Omental fat pad (tissue), 4 donors: ENCODE measurements around the gene NRAS. TPM values are rescaled to one million over a fixed set of nuclear protein-coding genes. Genes with fewer than 3 reads are reported as not detected.

Experiments
- ATAC-seq: fragments of 150-250 bp; one replicate; pipeline ENCODE4 v1.9.1; 2016; ENCODE audit warnings: mild to moderate bottlenecking, moderate library complexity; ENCODE audit not compliant: low FRiP score
- DNase-seq: peaks from one replicate; pipeline ENCODE4 v3.0.0-alpha.2; 2019; ENCODE audit warnings: low spot score
- total RNA-seq, 4 donors: library from RNA; depleted of rRNA; stranded (reverse); fragments of >200 nt; gene quantifications; one replicate each; pipeline ENCODE4 v1.1.0, GENCODE V29; 2016
- TF ChIP-seq, protein P1 (sequence below), 3 donors: fragments of 450-650 bp; IDR thresholded peaks; one replicate each; pipeline ENCODE4 v1.5.1; 2016 to 2017; ENCODE audit warnings: antibody characterized with exemption in 3 of 3, mild to moderate bottlenecking in 3 of 3, moderate library complexity in 2 of 3

Gene NRAS
- total RNA-seq, 4 donors from 2014 or later, result 24.1 to 46.2 (median 31.9) TPM

DNA sequence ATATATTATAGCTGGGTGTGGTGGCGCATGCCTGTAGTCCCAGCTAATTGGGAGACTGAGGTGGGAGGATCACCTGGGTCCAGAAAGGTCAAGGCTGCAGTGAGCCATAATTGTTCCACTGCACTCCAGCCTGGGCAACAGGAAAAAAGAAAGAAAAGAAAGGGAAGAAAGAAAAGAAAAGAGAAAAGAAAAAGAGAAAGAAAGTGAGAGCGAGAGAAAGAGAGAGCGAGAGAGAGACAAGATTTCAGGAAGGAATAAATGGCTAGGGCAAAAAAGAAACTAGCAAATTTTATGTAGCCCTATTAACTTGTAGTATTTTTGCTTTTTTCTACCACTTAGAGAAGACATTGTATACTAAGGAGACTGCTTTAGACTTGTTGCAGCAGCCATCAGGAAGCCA lies 6.2 kb downstream of the NRAS start:
- DNase-seq (no peak), ATAC-seq (no peak)
- TF ChIP-seq, protein P1, sequence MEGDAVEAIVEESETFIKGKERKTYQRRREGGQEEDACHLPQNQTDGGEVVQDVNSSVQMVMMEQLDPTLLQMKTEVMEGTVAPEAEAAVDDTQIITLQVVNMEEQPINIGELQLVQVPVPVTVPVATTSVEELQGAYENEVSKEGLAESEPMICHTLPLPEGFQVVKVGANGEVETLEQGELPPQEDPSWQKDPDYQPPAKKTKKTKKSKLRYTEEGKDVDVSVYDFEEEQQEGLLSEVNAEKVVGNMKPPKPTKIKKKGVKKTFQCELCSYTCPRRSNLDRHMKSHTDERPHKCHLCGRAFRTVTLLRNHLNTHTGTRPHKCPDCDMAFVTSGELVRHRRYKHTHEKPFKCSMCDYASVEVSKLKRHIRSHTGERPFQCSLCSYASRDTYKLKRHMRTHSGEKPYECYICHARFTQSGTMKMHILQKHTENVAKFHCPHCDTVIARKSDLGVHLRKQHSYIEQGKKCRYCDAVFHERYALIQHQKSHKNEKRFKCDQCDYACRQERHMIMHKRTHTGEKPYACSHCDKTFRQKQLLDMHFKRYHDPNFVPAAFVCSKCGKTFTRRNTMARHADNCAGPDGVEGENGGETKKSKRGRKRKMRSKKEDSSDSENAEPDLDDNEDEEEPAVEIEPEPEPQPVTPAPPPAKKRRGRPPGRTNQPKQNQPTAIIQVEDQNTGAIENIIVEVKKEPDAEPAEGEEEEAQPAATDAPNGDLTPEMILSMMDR (IDR thresholded peaks at IDR 0.05), result no peak

DNA sequence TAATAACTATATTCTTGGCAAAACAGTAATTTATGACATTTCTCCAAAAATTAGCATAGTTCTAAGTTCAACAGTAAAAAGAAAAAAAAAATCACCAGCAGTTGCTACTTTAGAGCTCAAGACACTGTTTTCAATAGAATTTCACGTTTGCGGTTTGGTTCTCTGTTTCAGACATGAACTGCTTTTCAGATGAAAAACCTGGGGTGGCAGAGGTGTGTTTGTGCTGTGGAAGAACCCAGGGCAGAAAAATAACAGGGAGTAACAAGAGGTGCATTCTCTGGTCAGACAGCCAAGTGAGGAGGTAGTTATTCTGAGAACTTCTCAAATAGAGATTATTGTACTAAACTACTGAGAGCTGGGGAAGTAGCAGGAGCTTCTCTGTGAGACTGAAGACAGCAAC lies 9.0 kb downstream of the NRAS start:
- ATAC-seq (no peak), DNase-seq (no peak)
- TF ChIP-seq, protein P1 (IDR thresholded peaks at IDR 0.05), result no peak

DNA sequence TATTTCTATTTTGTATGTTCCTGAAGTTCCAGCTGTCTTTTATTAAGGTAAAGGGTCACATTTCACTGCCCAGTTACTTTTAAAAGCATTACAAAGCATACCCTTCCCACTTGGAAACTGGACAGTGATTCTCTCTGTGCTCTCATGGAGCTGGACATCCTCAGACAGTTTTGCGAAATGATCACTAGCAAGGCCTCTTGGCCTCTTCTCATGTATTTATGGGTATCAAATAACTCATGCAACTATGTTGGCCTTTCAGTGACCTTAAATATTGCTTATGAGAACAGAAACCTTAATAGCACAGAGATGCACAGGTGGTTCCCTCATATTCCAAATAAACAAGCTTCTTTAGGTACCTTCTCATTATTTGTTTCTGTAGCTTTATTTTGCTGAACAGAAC lies 13.3 kb downstream of the NRAS start:
- TF ChIP-seq, protein P1 (IDR thresholded peaks at IDR 0.05), result no peak
- DNase-seq, result no peak
- ATAC-seq, result no peak

DNA sequence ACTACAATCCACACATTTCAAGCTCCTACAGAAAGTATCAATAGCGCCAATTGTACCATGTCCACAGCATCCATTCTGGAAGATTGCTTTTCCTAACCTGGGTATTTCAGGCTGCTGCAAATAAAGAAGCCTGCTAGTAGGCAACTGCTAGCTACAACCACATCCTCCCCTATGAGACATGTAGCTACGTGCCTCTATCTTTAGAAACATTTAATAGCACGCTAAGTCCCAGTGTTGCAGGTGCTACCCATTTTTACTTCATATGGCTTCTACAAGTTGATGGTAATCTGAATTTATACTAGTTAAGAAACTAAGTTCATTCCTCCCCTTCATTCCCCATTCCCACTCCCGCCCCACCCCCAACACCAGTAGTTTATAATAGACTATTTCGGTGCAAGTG lies 13.8 kb downstream of the NRAS start:
- TF ChIP-seq, protein P1 (IDR thresholded peaks at IDR 0.05), result no peak
- ATAC-seq, result no peak
- DNase-seq, result no peak

DNA sequence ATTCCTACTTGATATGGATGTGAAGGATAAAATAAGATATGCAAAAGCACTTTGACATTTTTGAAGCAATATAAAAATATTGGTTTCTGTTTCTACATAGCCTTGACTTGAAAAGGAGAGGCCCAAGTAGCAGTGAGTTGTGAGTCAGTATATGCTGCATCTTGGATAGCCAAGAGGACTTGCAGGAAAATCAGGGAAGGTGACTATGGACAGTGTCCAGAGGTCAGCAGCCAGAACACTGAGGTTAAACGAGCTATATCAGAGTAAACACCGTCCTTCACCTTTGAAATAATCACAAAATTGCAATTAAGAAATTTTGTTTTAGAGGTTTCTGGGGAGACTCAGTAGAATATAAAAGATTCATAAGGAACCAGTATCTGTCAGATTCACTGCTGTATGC lies 14.6 kb downstream of the NRAS start:
- DNase-seq, result no peak
- ATAC-seq, result no peak

DNA sequence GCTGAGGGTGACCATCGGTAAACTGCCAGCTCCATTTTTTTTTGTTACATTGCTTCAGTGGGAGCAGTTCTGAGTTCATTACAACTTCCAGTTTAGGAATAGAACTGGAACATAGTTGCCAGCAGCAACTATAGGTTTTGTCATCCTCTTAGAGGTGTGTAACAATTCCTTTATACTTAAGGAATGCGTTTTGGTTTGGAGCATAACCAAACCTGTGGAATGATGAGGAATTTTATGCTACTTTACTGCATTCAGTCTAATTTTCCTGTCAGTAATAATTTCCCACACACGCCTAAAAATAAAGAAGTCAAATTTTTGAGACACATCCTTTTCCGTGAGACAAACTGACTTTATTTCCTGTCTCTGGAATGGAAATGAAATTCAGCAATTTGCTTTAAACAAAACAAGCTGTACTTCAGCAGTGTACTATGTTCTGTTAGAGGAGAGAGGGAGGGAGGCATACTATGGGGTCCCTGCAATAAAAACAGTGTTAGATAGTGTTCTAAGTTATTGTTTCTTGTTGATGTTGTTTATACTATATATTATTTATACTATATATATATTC lies 16.5 kb downstream of the NRAS start:
- no peak for ATAC-seq
- TF ChIP-seq, protein P1 (IDR thresholded peaks at IDR 0.05), result no peak
- no peak for DNase-seq

More for the DNA sequence above, 14.6 kb downstream of the NRAS start:
- TF ChIP-seq, protein P1 (IDR thresholded peaks at IDR 0.05), result no peak

DNA sequence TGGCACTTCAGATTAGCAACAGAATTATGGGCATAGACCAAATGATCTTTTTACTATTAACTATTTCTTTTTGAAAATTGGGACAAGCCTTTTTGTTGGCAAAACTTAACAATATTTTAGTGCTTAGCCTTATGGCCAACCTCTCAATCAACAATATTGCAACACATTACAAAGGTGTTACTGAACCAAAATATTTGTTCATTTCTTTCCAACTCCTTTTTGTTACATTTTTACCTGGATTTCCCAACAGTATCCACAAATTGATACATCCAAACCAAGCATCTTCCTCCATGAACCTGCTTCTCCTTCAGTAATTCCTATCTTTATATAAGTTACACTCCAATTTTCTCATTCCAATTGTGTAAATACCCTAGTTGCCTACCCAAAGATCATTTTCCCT lies 19.8 kb downstream of the NRAS start:
- no peak for ATAC-seq
- TF ChIP-seq, protein P1 (IDR thresholded peaks at IDR 0.05), result no peak
- DNase-seq, result no peak
